CMK (cell line): ENCODE results near the gene PRKACB.
A peak's percentile ranks its signal among the peaks of the same experiment; 100 is the strongest.
"Not testable (repeated sequence)": the region's sequence is repeated elsewhere in the genome, so short reads cannot be mapped to it uniquely, and the experiment has no call there.

Experiments
- DNase-seq: peaks from one replicate; pipeline ENCODE4 v3.0.0-alpha.2; 2010; ENCODE audit warnings: low read depth

Gene PRKACB

GRCh38 chr1:84223751-84224432 is 79.8 kb downstream of the PRKACB start:
- no peak for DNase-seq

DNA sequence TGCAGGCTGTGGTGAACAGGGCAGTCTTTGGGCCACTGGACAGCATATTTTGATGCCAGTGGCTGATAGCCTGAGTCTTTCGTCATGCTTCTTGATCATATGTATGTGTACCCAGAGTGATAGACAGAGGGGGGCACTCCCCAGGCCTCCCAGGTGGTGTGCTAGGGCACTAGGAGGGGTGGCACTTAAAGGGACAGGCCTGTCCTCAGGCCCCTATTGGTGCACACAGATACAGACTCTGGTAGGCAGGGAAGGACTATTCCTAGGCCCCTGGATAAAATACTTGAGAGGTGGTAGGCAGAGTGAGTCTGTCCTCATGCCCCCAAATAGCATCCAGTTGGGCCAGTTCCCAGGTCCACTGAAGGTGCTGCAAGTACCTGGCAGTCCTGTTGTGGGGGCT is 80.8 kb downstream of the PRKACB start:
- no peak for DNase-seq

GRCh38 chr1:84225646-84226045 is 81.6 kb downstream of the PRKACB start:
- peak; percentile 58 for DNase-seq

DNA sequence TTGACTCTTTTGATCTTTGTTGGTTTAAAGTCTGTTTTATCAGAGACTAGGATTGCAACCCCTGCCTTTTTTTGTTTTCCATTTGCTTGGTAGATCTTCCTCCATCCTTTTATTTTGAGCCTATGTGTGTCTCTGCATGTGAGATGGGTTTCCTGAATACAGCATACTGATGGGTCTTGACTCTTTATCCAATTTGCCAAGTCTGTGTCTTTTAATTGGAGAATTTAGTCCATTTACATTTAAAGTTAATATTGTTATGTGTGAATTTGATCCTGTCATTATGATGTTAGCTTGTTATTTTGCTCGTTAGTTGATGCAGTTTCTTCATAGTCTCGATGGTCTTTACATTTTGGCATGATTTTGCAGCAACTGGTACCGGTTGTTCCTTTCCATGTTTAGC is 88.6 kb downstream of the PRKACB start:
- not testable (repeated sequence) for DNase-seq

DNA sequence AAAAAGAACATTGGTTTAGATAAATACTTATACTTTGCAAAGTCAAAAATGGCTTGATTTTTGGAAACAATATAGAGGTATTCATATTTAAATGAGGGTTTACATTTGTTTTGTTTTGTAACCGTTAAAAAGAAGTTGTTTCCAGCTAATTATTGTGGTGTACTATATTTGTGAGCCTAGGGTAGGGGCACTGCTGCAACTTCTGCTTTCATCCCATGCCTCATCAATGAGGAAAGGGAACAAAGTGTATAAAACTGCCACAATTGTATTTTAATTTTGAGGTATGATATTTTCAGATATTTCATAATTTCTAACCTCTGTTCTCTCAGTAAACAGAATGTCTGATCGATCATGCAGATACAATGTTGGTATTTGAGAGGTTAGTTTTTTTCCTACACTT is 92.2 kb downstream of the PRKACB start:
- DNase-seq: no peak

- no peak for DNase-seq
Measured at GRCh38 chr1:84242641-84243040, 98.6 kb downstream of the PRKACB start.

DNA sequence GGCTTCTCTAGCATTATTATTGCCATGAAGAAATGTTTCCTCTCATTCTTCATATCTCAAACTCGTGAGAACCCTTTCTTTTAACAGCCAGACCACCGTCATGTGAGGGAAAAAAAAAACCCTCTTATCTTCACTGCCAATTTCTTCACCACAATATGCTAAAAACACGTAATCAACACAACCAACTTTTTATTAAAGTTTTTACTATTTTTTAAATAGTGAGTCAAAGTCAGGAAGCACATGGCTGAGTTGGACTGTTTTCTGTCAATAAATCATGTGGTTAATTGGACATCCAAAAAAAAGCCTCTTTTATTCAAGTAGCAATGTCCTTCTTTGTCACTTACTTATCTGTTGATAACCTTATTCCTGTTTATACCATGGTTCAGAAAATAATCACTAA is 101.5 kb downstream of the PRKACB start:
- peak; percentile 30 for DNase-seq

DNA sequence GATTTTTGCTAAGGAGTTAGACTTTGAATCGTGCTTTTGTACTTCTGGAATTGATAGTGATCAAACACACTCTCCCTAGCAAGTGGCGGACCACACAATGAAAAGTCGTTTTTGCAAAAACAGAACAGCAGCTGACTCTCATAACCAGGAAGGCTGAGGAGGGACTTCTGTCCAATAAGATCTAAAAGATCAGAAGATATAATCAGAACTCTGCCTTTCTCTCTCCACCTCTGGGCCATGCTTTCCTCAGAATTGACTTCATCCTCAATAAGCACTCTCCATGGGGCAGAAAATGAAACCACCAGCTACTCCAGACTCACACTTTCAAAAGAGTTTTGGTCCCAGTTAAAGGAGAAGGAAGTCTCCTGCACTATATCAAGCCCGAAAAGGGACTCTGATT is 102.1 kb downstream of the PRKACB start:
- DNase-seq: no peak

- no peak for DNase-seq
Measured at GRCh38 chr1:84247425-84248220, 103.6 kb downstream of the PRKACB start.

DNA sequence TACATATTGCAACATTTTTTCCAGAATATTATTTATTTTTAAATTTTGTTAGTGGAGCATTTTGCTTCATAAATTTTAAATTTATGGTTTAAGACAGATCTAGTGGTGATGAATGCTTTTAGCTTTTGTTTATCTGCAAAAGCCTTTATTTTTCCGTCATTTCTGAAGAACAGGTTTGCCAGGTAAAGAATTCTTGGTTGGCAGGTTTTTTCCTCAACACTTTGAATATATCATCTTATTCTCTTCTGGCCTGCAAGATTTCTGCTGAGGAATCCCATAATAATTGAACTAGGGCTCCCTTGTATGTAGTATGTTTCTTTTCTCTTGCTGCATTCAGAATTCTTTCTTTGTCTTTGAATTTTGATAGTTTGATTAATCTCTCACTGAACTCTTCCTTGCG is 106.6 kb downstream of the PRKACB start:
- DNase-seq: no peak

GRCh38 chr1:84253036-84253435 is 109.0 kb downstream of the PRKACB start:
- no peak for DNase-seq

DNA sequence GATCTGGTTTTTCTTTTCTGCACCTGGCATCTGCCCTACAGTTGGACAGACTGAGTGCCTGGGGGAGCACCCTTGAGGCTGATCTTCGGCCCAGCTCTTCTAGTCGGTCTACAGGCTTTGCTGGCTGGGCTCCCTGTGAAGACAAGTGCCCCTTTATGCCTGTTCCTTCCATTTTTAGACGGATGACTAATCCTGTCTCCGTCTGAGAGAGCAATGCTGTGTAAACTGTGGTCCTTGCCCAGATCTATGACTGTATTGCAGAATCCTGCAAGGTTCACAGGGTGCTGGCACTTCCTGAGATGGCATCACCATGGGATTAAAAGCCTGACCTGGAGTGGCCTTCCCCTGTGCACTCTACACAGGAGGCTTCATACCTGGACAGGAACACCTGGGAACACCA is 109.8 kb downstream of the PRKACB start:
- DNase-seq: no peak

DNA sequence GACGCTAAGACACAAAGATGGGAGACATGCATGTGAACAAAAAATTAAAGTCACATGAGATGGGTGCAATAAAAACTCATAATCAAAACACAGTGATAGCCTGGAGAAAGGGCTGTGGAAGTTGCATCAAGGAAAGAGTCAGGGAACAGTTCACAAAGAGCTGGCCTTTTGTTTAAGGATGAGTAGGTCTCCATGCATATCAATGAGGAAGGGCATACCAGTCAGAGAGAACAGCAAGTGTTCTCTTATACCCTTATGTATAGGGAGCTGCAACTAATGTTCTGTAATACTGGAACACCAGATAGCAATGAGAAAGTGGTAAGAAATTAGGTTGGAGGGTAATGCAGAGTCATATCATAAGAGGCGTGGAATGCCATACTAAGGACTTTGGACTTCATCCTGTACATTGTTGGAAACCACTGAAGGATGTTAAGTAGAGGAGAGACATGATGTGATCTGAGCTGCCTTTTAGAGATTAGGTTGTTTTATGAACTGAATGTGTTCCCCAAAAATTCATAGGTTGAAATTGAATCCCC is 110.7 kb downstream of the PRKACB start:
- DNase-seq: no peak

DNA sequence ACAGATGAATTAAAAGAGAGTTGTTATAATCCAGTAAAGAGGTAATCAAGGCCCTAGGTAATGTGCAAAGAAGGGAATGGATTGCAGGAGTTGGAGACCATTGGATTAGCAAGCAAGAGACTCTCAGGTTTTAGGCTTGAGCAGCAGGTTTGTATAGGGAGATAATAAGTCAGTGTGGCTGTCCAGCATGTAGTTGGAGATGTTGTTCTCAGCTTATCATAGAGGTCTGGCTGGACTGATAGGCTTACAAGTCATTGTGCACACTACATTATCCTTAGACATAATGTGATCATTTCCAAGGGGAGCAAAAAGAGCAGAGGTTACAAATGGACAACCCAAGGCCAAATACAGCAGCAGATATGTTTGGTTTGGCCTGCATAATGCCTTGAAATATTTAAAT is 111.5 kb downstream of the PRKACB start:
- DNase-seq: no peak

- DNase-seq: no peak
Measured at GRCh38 chr1:84257617-84258016, 113.5 kb downstream of the PRKACB start.

- no peak for DNase-seq
Measured at GRCh38 chr1:84259376-84259775, 115.3 kb downstream of the PRKACB start.

DNA sequence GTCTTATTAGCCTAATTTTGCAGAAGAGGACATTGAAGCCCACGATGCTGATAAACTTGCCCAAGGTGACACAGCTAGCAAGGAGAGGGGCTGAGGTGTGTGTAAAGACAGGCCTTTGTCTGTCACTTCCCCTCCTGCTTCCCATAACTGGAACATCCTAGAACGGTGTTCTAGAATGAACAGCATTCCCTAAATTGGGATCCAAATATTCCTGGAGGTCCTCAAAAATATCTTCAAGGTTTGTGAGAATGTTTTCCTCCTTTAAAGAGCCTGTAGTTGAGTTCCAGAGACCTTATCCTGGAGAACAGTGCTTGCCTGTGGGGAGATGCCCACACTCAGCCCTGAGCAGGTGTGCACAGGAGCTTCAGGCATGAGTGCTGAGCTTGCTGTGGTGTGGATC is 115.9 kb downstream of the PRKACB start:
- no peak for DNase-seq

DNA sequence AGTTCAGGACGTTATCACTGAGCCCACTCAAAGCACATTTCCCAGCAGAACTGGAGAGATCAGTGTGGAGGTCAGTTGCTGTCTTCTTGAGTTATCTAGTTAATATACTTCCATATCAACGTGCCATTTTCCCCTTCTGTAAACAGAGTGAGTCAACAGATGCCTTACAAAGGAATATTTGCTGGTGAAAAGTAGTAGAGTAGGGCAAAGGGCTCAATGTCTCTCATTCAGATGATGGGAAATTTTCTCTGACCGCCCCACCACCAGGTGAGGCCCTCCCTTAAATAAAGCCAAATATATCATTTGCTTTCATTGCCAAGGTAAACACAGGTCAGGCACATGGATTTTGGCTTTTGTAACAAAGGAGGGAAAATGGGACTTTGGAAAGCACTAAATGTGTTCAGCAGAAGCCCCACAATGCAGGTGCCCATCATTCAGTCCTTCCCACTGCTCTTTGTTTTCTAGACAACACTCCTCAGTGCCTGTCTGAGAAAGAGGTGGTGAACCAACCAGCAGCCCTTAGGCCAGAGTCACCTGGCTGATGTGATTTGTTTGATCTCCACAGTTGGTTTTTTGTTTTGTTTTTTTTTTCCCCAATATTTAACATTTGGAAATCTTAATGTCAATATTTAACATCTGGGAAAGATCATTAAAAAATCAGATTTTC is 116.9 kb downstream of the PRKACB start:
- DNase-seq: no peak

GRCh38 chr1:84264961-84265360 is 120.9 kb downstream of the PRKACB start:
- no peak for DNase-seq

GRCh38 chr1:84265867-84266266 is 121.8 kb downstream of the PRKACB start:
- no peak for DNase-seq

DNA sequence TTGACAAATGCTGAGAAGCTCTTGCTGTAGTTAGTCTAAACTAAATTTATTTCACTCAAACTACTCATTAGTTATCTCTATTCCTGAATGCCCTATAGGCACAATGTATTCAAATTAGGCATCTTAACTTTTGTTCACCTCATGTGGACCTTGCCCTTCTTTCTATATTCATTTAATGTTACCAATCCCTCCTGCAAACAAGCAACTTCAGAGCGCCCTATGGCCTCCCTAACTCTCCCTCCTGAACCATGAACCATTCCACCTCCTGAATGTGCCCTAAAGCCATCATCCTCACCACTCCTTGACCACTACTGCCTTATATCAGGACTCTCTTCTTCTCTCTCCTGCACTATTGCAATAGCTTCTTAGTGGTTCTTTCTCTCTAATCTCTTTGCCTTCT is 122.7 kb downstream of the PRKACB start:
- DNase-seq: no peak

GRCh38 chr1:84267476-84267875 is 123.4 kb downstream of the PRKACB start:
- DNase-seq: no peak

GRCh38 chr1:84268346-84268745 is 124.3 kb downstream of the PRKACB start:
- DNase-seq: no peak
